LHCN-M2 (cell line): ENCODE measurements around the gene ZCCHC24. TPM values are rescaled to one million over a fixed set of nuclear protein-coding genes. Genes with fewer than 3 reads are reported as not detected.

ENCODE experiments used
- DNase-seq: peaks from one replicate; pipeline ENCODE4 v3.0.0-alpha.2; 2012; ENCODE audit warnings: low read depth
- total RNA-seq: library from RNA; depleted of rRNA; stranded (reverse); fragments of >200 nt; gene quantifications from 2 replicates; pipeline ENCODE4 v1.2.3, GENCODE V29; 2014

The ZCCHC24 gene
- total RNA-seq, 1 experiment from 2014 or later, result 17.7 TPM

DNA sequence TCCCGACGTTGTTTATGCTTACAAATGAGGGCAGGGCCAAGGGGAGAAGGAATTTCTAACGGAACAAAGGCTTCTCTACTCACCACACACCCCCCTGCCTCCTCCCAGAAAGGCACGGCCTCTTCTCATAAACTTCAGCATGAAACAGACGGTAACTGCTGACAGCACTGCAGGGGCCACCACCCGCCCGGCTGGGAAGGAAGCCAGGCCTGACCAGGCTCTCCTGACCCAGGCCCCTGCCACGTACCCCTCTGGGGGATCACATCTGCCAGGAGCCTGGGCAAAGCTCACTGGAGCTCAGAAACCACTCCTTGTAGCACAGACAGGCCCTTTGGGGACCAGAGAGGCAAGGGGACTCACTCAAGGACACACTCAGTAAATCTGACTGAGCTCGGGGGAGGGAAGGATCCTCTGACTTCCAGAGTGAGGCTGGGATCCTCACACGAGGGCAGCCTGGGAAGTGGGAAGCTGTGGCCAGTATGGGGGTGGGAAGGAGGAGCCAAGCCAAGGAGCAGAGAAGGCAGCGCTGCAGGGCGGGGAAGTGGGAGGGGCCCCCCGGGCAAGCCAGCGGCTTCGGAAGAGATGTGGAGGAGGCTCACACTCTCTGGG, 46.1 kb downstream of the ZCCHC24 start:
- peak; percentile 89 for DNase-seq

DNA sequence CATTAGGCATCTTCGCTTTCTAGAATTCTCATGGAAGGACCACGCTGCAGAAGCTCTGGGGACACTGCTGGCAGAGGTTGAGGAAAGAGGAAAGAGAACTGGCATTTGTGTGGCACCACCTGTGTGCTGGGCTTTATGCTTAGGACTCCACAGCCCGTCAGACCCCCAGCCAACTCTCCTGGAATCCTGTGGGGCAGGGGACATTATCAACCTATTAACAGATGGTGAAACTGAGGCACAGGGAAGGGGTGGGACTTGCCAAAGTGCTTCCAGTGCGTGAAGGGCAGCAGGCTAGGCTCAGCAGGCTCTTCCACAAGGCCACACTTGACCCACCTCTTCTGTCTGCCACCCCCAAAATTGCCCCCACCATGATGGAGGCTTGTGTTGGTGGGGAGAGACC, 46.8 kb downstream of the ZCCHC24 start:
- DNase-seq, result no peak

DNA sequence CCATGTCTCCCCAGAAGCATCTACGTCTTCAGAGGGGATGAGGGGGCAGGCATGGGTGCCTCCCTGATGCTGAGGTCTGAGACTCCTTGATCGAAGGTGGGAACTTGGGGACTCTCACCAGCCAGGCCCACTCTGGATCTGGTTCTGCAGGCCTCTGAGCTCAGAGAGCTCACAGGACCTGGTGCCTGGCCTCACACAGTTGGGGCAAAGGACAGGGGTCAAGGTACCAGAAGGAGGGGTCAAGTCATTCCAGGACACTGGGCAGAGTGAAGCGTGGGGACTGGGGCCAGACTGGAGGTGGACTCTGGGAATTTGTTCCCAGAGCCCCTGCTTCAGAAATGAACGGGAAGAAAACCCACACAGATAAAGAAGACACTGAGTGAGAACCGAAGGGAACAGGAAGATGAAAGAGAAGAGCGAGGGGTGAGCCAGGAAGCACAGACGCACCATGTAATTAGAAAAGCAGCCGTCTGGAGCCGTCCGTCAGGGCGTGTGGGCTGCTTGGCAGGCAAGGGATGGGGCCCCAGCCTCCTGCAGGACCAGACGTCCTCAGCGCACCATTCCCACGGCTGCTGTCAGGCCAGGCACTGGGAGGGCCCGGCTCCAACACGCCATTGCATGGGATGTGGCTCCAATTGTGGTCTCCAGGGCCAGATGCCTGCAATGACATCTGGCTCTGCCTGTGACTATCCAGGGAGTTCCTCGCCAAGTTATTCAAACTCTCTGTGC, 47.7 kb downstream of the ZCCHC24 start:
- no peak for DNase-seq

DNA sequence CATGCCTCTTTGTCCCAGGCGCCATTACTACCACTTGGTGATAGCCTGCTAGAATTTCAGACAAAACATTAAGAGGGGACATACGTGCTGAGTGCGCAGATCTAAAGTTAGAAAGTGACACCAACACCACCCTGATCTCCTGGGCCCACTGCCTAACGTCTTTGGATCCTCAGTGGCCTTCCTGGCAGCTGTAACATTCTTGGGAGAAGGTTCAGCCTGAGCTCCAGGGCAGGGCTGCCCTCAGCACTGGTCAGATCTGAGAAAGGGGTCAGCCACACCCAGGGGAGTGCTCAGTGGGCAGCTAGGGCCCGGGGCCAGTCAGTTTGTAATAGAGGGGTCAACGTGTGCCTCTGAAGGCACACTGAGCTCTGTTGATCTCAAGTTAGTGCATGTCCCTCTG, 48.4 kb downstream of the ZCCHC24 start:
- DNase-seq, result no peak

DNA sequence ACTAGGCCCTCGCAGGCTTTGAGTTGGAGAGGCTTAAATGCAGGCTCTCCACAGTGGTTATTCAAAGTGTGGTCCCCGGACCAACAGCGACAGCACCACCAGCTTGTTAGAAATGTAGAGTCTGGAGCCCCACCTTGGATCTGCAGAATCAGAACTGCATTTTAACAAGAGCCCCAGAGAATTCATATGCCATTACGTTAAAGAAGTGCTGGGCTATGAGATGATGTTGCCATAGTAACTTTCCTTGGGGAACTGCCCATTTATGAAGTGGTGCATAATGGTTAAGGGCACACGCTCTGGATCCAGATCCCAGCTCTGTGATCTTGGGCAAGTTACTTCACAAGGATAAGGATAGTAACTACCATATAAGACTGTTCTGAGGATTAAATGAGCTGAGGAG, 48.9 kb downstream of the ZCCHC24 start:
- no peak for DNase-seq

DNA sequence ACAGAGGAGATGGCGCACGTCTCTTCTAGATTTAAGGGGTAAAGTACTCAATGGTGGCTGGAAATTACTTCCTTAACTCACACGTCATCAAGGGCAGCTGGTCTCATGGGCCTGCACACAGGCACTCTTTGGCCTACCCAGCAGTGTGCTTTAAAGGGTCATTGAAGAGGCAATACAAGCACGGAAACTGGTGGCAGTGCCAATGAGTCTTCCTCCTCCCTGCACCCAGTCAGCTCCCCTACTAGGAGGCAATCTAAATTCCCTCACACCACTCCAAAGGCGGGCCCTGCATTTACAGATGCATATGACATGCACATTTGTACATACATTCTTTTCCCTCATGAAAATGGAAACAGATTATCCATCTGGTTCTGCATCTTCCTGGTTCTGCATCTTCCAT, 50.8 kb downstream of the ZCCHC24 start:
- DNase-seq, result no peak

DNA sequence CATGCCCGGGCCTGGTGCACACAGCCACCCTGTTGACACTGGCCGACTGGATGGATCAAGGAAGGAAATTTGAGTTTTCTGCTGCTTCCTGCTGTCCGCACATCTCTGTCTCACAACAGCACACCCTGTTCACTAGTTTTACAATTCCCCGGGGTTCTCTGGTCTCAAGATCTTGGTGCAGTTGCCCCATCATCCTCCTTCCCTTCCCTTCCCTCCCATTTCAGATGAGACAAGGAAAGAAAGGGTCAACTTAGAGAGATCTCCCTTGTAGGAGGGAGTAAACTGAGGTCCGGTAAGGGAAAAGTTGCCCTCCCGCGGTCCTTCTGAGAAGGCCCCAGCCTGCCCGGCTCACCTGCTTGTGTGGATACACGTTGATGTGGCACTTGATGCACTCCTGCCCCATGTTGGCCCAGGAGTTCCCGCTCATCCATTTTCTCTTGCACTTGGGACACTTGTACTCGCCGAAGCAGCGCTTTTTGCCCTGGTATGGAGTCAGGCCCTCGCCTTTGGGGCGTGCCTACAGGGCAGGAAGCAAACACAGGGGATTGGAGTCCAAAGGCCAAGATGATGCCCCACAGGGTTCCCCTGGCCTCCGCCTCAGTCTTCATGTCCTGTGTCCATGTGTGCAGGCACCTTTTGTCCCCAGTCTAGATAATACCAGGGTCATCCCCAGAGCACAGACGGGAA, 51.4 kb downstream of the ZCCHC24 start:
- no peak for DNase-seq

DNA sequence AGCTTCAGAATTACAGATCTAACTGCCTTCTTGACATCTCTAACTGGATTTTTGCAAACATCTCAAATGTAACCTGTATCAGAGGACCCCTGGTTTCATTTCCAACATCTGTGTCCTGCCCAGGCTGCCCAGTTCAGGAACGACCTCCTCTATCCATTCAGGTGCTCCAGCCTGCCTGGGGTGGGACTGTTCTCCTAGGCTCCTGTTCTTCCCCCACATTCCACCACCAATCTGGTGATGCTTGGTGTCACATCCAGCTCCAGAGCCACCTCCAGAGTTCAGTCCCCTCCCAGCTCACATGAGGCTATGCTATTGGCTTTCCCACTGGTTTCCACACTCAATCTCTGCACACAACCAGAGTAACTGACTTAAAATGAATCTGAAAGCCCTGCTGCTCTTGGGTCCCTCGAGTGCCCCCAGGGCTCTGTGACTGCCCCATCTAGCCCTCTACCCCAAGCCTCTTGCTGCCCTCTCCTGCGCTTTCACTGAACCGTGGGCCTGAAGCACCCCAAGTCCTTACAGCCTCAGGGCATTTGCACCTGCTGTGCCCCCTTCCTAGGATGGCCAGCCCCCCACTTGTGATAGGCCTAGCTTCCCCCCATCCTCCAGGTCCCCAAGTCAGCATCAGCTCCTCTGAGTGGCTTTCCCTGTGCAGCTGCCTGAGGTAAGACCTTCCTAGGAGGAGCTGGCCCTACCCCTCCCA, 52.1 kb downstream of the ZCCHC24 start:
- no peak for DNase-seq

DNA sequence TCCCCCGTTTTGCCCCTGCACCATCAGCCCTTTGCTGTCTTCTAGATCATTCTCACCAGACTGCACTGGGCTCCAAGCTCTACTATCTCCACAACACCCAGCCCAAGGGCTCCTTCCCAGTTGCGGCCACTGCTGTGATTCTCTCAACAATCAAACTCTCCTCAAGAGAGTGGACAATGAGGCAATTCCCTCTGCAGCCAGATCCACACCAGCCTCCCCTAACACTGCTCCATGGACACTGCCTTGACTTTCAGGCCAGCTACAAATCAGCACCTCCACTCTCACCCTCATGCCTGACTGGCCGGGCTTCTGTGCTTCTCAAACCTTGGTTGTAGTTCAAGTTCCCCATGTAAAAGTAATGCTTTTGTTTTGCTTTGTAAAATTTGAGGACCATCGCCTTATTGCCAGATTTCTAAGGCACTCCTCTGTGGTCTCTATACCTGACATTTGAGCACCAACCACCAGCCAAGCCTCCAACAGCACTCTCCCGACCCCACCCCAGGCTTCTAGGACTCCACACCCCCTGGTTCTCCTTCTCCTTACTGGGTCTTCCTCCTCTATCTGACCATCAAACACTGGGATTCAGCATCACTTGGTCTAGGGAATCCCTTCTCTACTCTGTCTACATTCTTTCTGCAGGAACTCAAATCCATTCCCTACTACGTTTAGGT, 52.8 kb downstream of the ZCCHC24 start:
- no peak for DNase-seq

DNA sequence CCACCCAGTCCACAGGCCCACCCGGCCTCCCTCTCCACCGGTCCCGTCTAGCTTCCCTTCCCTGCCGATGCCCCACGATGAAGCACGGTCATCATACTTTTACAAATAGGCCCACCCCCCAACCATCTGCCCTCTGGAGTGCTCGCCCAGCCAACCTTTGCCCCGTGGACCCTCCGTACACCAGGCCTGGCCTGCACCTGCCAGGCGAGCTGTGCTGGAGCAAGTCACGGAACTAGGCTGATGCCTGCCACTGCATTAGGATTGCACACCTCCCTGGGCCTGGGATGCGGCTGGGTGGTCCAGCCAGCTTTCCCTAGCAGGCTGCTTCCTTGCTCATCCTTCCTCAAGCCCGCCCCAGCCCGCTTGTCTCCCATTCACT, 53.4 kb downstream of the ZCCHC24 start:
- no peak for DNase-seq

DNA sequence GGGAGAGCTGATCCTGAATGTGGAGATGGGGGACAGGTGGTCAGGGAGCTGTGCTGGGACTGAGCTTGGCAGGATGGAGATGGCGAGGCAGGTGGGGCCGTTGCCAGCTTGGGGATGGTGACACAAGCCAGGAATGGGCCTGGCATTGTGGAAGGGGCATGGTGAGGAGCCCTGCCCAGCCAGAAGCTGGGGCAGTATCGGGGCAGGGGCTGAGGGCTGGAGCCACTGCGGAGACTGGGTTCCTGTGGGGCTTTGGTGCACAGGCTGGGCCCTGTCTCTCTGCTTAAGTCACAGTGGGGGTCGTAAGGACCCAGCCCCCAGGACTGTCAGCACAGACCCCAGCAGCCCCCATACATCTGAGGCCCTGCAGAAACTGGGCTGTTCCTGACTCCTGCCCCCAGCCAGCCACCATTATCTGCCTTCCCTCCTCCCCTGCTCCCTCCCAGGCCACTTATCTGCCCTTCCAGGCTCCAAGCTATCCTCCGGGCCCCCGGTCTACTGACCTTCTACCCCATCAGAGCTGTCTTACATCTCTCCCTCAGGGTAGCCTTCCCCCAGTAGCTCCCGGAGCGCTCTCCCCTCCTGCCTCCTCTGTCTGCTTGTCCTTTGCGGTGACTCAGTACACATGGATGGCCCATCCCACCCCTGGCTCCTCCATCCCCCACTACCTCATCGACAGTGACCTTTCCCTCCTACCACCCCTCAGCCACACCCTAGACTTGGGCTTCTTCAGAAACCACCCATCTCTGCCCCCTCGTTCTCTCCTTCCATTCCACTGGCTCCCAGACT, 54.0 kb downstream of the ZCCHC24 start:
- no peak for DNase-seq

DNA sequence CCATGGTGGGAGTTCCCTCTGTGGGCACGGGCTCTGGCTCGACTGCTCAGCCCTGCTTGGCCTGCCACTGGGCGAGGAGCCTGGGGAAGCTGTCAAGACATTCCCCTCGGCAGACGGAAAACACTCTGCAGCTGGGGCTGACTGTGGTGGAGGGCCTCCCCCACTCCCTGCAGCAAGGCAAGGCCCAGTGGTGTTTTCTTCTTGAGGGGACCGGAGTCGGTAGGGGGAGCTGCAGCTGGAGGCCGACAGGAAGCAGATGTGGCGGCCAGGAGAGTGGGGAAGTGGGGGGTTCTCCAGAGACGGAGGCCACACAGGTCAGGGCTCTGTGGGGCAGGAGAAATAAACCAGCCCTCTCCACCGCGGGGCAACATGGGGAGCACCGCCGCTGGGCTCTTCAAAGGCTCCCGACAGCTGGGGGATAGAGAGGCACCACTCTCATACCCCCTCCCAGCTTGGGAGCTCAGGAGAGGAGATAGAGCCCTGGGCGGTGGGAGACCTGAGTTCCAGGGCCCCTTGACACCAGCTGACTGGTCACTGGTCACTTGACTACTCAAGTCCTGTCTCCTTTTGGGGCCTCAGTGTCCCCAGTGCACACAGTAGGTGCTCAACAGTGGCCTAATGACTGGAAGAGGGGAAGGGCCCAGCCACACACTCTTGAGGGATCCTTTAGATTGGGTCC, 54.7 kb downstream of the ZCCHC24 start:
- DNase-seq, result no peak

DNA sequence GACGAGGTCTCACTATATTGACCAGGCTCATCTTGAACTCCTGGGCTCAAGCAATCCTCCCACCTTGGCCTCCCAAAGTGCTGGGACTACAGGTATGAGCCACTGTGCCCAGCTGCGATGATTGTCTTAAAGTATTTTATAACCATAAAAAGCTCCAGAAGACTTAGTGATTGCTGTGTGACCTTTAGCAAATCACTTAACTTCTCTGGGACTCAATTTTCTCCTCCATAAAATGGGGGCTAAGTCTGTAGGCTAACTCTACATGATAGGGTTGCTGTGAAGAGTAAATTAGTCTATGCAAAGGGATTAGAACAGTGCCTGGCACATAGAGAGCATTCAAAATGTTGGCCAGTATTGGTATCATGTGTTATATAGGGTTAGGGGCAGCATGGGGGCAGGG, 55.4 kb downstream of the ZCCHC24 start:
- DNase-seq, result no peak

DNA sequence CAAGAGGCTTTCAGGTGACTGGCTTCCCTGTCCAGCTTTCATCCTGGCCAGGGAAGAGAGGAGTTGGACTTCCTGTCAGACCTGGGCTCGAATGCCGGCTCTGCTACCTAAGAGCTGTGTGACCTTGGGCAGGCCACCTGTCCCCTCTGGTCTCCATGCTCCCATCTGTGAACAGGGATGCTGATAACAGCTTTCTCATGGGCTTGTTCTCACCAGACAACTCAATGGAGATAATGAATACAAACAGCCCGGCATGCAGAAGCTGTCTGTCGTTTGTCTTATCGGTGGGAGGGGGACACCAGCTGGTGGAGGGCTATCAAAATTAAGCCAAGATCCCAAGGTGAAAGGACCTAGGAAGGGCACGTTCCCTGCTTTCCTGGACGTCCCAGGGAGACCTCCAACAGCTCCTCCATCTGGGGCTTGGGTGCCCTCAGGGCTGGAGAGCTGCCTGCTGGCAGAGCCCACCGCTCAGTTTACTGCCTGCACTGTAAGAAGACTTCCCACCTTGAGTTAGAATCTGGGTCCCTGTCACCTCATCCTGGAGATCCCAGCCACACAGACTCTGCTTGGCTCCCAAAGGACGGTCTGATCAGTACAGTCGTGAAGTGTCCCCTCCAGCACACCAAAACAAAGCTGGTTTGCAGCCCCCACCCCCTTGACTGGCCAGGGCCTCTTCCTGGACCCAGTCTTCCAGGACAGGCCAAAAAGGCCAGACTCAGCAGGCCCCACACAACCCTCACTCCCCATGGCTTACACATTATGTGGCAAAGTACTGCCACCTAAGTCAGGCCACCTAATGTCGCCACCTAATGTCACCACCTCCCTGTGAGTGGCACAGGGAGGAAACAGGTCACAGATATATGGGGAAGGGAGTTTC, 57.2 kb downstream of the ZCCHC24 start:
- DNase-seq, result no peak

DNA sequence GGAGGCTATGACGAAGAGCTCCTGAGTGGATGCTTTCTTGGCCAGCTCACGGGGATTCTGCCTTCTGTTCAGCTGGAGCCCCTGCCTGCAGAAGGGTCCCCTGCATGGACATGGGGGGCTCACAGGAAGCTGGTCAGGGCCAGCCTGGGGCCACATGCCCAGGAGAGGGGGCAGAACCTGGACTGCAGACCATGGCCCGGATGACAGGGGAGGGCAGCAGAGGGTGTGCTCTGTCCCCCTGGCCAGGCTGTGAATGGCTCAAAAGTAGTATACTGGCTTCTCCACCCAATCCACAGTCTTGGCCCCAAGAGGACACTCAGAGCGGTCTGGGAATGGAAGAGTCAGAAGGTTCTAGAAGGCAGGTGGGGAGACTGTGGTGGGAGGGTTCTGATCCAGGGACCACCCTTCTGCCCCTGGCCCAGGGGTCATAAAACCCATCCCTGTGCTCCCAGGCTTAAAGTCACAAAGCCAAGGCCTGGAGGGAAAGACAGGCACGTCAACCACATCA, 57.9 kb downstream of the ZCCHC24 start:
- DNase-seq, result no peak

DNA sequence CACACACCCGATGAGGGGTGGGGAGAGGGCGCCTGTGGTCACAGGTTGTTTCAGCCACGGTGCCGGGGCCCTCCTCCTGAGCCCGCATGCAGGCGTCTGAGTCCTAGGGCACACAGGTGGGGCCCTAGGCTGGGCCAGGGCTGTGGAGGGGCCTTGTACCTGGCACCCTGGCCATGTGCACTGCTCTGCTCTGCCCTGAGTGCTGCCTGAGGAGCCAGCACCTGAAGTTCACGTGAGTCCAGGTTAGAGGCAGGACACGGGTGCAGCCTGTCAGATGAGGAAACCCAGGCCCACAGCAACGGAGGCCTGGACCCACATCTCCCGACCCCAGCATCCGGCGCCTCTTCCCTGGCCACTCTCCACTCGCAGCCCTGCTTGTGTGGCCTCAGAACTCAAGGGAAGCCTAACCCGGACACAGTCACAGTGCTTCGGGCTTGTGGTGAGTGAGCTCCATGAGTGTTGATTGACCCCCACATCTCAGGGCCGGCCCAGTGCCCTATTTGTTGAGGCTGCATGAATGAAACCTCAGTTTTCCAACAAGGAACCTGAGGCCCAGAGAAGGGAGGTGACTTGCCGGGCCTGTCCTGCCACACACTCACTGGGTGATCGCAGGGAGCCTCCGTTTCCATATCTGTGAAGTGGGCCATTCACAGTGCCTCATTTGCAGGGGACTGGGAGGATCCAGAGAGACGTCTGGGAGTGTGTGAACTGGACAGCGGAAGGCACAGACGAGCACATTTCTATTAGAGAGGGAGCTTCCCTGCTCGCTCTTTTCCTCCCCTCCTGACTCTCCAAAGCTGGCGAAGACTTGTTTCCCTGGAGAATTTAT, 58.6 kb downstream of the ZCCHC24 start:
- DNase-seq, result no peak

DNA sequence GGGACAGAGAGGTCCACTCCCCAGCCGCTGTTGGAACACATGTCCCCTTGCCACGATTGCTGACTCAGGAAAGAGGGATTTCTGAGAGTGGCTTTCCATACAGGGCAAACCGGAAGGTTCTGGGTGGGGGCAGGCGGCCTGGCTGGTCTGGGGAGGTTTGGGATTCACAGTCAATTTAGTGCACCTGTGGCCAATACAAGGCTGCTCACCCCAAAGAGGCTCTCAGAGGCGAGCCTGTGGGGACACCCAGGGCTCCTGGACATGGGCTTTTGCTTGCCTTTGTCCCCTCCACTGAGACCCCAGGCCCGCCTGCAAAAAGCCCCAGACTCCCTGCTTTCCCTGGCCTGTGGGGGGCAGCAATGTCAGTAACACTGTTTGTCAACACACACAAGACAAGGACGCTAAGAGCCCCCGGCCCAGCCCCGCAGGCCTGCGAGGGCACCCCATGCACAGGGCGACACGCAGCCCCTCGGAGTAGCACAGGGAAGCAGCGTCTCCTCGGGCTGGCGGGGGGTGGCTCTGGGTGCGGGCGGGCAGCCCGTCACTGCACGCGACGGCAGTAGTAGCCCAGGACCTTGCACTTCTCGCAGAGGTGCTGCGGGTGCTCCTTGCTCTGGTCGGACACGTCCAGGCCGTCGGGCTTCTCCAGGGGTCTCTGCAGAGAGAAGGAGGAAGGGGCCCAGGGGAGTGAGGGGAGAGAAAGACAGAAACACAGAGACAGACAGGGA, 59.5 kb downstream of the ZCCHC24 start:
- no peak for DNase-seq

DNA sequence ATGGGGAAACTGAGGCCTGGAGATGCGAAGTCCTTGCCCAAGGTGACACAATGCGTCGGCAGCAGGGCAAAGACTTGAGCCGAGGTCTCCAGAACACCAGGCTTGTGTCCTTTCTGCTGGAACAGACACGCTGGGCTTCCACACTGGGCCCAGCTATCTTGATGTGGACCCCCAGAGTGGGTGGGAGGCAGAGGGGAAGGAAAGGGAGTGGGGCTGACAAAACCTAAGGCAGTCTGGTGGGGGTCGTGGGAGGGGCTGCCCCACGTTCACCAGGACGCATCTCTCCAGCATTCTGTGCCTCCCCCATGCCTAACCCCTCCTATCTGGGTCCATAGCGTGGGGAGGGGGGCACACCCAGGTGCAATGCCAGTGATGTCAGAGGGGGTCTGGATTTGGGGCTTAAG, 60.0 kb downstream of the ZCCHC24 start:
- no peak for DNase-seq
